Endothelial cell of umbilical vein (primary cell): Measurements from ENCODE around the gene AUH. TPM values are rescaled to one million over a fixed set of nuclear protein-coding genes. Genes with fewer than 3 reads are reported as not detected.

Experiments used
- BruUV-seq: library from RNA; stranded (reverse); fragments of 400-500 nt; replicated peaks from 2 replicates; lab custom pipeline; 2021; lab: Mats Ljungman, UMichigan
- CTCF ChIA-PET: fragments of 300-600, 350-600 bp; sonication (Branson Sonifier 250); formaldehyde crosslinking; loops from one replicate; lab custom pipeline; 2021; ENCODE audit warnings: antibody characterized with exemption, inconsistent platforms; lab: Charles Lee
- POLR2A ChIA-PET: fragments of 300-600, 350-600 bp; sonication (Branson Sonifier 250); formaldehyde crosslinking; loops from one replicate; lab custom pipeline; 2021; ENCODE audit warnings: antibody characterized with exemption, inconsistent platforms; lab: Charles Lee
- DNase-seq: peaks from one replicate; pipeline ENCODE4 v3.0.0-alpha.2; 2011; ENCODE audit warnings: low read depth, low spot score
- FAIRE-seq: peaks from 2 replicates; lab custom pipeline; 2011; peaks lifted over from hg19 to GRCh38; lab: Jason Lieb, UNC
- H2AFZ ChIP-seq: 2 replicates; pipeline ENCODE4 v1.6.0; 2012; ENCODE audit warnings: low read depth, low read length, control low read depth, inconsistent platforms
- H3K27ac ChIP-seq: 2 replicates; pipeline ENCODE4 v1.5.1; 2011; ENCODE audit warnings: low read depth, mild to moderate bottlenecking, control low read depth, low read length, moderate library complexity; ENCODE audit not compliant: insufficient read depth
- H3K27me3 ChIP-seq, 2 experiments: 2 replicates each; pipeline versions ENCODE4 v1.6.0 to v1.6.1; 2011; ENCODE audit warnings: low read length in 2 of 2, mixed read lengths in 1 of 2; ENCODE audit not compliant: control insufficient read depth in 2 of 2, insufficient read depth in 2 of 2
- H3K36me3 ChIP-seq, 2 experiments: 2 replicates in 1 of 2; 3 replicates in 1 of 2; pipeline ENCODE4 v1.5.1; 2011; ENCODE audit warnings: low read length in 2 of 2, mild to moderate bottlenecking in 1 of 2, moderate library complexity in 1 of 2; ENCODE audit not compliant: control insufficient read depth in 2 of 2, insufficient read depth in 2 of 2; ENCODE audit errors: extremely low read depth in 1 of 2
- H3K4me1 ChIP-seq: 3 replicates; pipeline ENCODE4 v1.5.1; 2011; ENCODE audit warnings: mild to moderate bottlenecking, low read length; ENCODE audit not compliant: control insufficient read depth, insufficient read depth; ENCODE audit errors: extremely low read depth
- H3K4me2 ChIP-seq: 2 replicates; pipeline ENCODE4 v1.6.1; 2011; ENCODE audit warnings: low read length, control low read depth, mixed read lengths; ENCODE audit not compliant: insufficient read depth
- H3K4me3 ChIP-seq, 3 experiments: fragments of 200-600 bp in 1 of 3; sonication (generic), shearing (Covaris generic) in 1 of 3; replicated peaks in 1 of 3; 2 replicates each; pipeline ENCODE4 v1.5.1; 2011 to 2016; ENCODE audit warnings: control low read depth in 3 of 3, low read length in 3 of 3, mild to moderate bottlenecking in 2 of 3, inconsistent platforms in 1 of 3, low read depth in 1 of 3, moderate library complexity in 1 of 3; ENCODE audit not compliant: insufficient read depth in 1 of 3
- H3K79me2 ChIP-seq: 2 replicates; pipeline ENCODE4 v1.6.0; 2012; ENCODE audit warnings: low read length, inconsistent platforms; ENCODE audit not compliant: control insufficient read depth, insufficient read depth
- H3K9ac ChIP-seq: replicated peaks from 2 replicates; pipeline ENCODE3; 2011; ENCODE audit warnings: low read length, control low read depth; ENCODE audit not compliant: insufficient read depth; ENCODE audit errors: extremely low read depth
- H3K9me1 ChIP-seq: replicated peaks from 3 replicates; pipeline ENCODE4 v1.6.0; 2011; ENCODE audit warnings: mild to moderate bottlenecking, low read length; ENCODE audit not compliant: control insufficient read depth, insufficient read depth; ENCODE audit errors: extremely low read depth
- H3K9me3 ChIP-seq: replicated peaks from 2 replicates; pipeline ENCODE4 v1.5.1; 2012; ENCODE audit warnings: low read length, inconsistent platforms; ENCODE audit not compliant: control insufficient read depth, insufficient read depth
- H4K20me1 ChIP-seq: replicated peaks from 2 replicates; pipeline ENCODE3; 2011; ENCODE audit warnings: mild to moderate bottlenecking, low read length; ENCODE audit not compliant: control insufficient read depth, insufficient read depth; ENCODE audit errors: extremely low read depth
- EZH2 ChIP-seq: IDR thresholded peaks from 2 replicates; pipeline ENCODE4 v1.6.1; 2012; ENCODE audit warnings: borderline replicate concordance, low read depth, mild to moderate bottlenecking, moderate library complexity, low read length, inconsistent platforms; ENCODE audit not compliant: severe bottlenecking
- FOS ChIP-seq: IDR thresholded peaks from 2 replicates; pipeline ENCODE4 v1.6.1; 2011; ENCODE audit warnings: mild to moderate bottlenecking, low read length, moderate library complexity, borderline replicate concordance; ENCODE audit not compliant: insufficient read depth
- GATA2 ChIP-seq: IDR thresholded peaks from 2 replicates; pipeline ENCODE4 v1.7.0; 2011; ENCODE audit warnings: low read depth, mild to moderate bottlenecking, moderate library complexity, mixed read lengths, low read length; ENCODE audit not compliant: insufficient read length, insufficient read depth
- JUN ChIP-seq: IDR thresholded peaks from 2 replicates; pipeline ENCODE4 v1.6.1; 2011; ENCODE audit warnings: borderline replicate concordance, low read depth; ENCODE audit not compliant: insufficient read length, insufficient read depth
- MYC ChIP-seq: IDR thresholded peaks from one replicate; pipeline ENCODE4 v1.6.1; 2011; ENCODE audit warnings: mild to moderate bottlenecking, low read depth, low read length
- POLR2A ChIP-seq: IDR thresholded peaks from 2 replicates; pipeline ENCODE4 v1.6.1; 2012; ENCODE audit warnings: low read depth, mild to moderate bottlenecking, control low read depth, low read length
- POLR2AphosphoS5 ChIP-seq: IDR thresholded peaks from 2 replicates; pipeline ENCODE4 v1.6.1; 2012; ENCODE audit warnings: low read depth, mild to moderate bottlenecking, control low read depth, low read length, moderate library complexity; ENCODE audit not compliant: insufficient read depth
- dilution Hi-C: fragments of 300-500 bp; cut with MboI; formaldehyde crosslinking; loops from one replicate; pipeline ENCODE4 v1.15.0; 2019; ENCODE audit warnings: low sequenced_read_pairs; ENCODE audit not compliant: extremely low pct_ligation_motif_present
- intact Hi-C: fragments of 100-400 bp; cut with micrococcal nuclease; formaldehyde crosslinking; loops from one replicate; pipeline ENCODE4 v1.10.0; 2022
- polyA plus RNA-seq, 4 experiments: library from polyadenylated mRNA; depleted of rRNA in 3 of 4; stranded (reverse) in 3 of 4; unstranded in 1 of 4; fragments of >200 nt; gene quantifications; 2 replicates each; pipeline versions ENCODE4 v1.2.1 to v1.2.3, GENCODE V29; 2011 to 2012; ENCODE audit warnings: missing spikeins in 1 of 4
- total RNA-seq: library from RNA; stranded (reverse); gene quantifications from 2 replicates; pipeline ENCODE4 v1.2.3, GENCODE V29; 2021
- TF ChIP-seq, protein P1 (sequence below): IDR thresholded peaks from 2 replicates; pipeline ENCODE4 v1.6.1; 2011; ENCODE audit not compliant: insufficient read depth, insufficient read length
- TF ChIP-seq, protein P2 (sequence below), 2 donors: IDR thresholded peaks; 1 replicate in 1 of 2; 2 replicates in 1 of 2; pipeline ENCODE4 v1.5.1; 2011; ENCODE audit warnings: low read length in 2 of 2, mild to moderate bottlenecking in 2 of 2, moderate library complexity in 2 of 2, control low read depth in 1 of 2, inconsistent platforms in 1 of 2, low read depth in 1 of 2; ENCODE audit not compliant: insufficient read depth in 1 of 2; ENCODE audit errors: extremely low read depth in 1 of 2

The AUH gene
- total and polyA plus RNA-seq, 2 donors (not counting 3 experiments of a cell fraction or from before 2014, with no cell fraction given), result 2.3 to 9.2 TPM

DNA sequence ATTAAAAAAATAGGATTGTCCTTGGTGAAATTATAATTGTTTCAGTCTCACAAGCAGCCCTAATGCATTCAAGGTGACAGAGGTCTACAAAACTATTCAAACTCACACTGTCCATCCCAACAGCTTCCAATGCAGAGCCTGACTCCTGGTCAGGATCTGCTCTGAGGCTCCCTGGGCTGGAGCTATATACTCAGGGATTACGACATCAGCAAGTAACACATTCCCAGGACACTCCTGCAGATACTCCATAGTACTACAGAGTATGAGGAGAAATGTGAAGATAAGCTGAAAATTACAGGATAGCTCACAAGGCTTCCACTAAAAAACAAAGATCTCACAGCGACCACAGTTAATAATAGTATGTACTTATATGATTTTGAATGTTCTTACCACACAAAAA, 130.1 kb downstream of the AUH start:
- H3K27me3 ChIP-seq, result no peaks in the 10 kb centered on the region
- intact Hi-C loops, result no loop called here
- no peak overlapping the region for H3K4me3 ChIP-seq
- H3K27ac ChIP-seq, result no peak overlapping the region
- no peaks in the 10 kb centered on the region for H3K79me2 ChIP-seq
- H3K9me3 ChIP-seq, result no peaks in the 10 kb centered on the region
- no peaks in the 10 kb centered on the region for H3K36me3 ChIP-seq
- no peaks in the 10 kb centered on the region for H4K20me1 ChIP-seq
- no peak overlapping the region for H3K4me2 ChIP-seq
- CTCF ChIA-PET, result interaction anchor here (1.2 kb wide), 1 partner anchor 20 kb away, joined by 3 read pairs; no protein-coding TSS in a partner anchor
- no peaks in the 10 kb centered on the region for H3K4me1 ChIP-seq
- TF ChIP-seq, protein P1, sequence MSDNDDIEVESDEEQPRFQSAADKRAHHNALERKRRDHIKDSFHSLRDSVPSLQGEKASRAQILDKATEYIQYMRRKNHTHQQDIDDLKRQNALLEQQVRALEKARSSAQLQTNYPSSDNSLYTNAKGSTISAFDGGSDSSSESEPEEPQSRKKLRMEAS, result no peak
- TF ChIP-seq EZH2 (no peak), POLR2A (no peak), GATA2 (no peak), JUN (no peak), FOS (no peak), MYC (no peak), POLR2AphosphoS5 (no peak)
- TF ChIP-seq, protein P2, sequence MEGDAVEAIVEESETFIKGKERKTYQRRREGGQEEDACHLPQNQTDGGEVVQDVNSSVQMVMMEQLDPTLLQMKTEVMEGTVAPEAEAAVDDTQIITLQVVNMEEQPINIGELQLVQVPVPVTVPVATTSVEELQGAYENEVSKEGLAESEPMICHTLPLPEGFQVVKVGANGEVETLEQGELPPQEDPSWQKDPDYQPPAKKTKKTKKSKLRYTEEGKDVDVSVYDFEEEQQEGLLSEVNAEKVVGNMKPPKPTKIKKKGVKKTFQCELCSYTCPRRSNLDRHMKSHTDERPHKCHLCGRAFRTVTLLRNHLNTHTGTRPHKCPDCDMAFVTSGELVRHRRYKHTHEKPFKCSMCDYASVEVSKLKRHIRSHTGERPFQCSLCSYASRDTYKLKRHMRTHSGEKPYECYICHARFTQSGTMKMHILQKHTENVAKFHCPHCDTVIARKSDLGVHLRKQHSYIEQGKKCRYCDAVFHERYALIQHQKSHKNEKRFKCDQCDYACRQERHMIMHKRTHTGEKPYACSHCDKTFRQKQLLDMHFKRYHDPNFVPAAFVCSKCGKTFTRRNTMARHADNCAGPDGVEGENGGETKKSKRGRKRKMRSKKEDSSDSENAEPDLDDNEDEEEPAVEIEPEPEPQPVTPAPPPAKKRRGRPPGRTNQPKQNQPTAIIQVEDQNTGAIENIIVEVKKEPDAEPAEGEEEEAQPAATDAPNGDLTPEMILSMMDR (IDR thresholded peaks at IDR 0.05; ENCODE audit: extremely low read depth in 1 of 2, insufficient read depth in 1 of 2, low read depth in 1 of 2, low read length in 2 of 2), result no peak
- H3K9ac ChIP-seq, result no peak overlapping the region
- no peak overlapping the region for H2AFZ ChIP-seq
- H3K9me1 ChIP-seq, result no peaks in the 10 kb centered on the region
- dilution Hi-C loops, result no loop called here
- no peak for FAIRE-seq
- POLR2A ChIA-PET, result no interaction called here
- BruUV-seq, result no TSS peak
- no peak for DNase-seq
